ENCODE results near the gene TCEANC.
"Not testable (repeated sequence)": the region's sequence is repeated elsewhere in the genome, so short reads cannot be mapped to it uniquely, and the experiment has no call there.

The TCEANC gene

GRCh38 chrX:13641684-13642083, 11.3 kb upstream of the TCEANC start:
- H3K4me3 ChIP-seq (ENCODE audit: low read length); H3K27me3 ChIP-seq (ENCODE audit: insufficient read depth, low read length); H3K9ac ChIP-seq (ENCODE audit: low read depth, low read length); H3K27ac ChIP-seq (ENCODE audit: low read length); H3K36me3 ChIP-seq (ENCODE audit: insufficient read depth, low read depth, low read length); H3K4me1 ChIP-seq (ENCODE audit: insufficient read depth, low read length); H3K9me3 ChIP-seq (ENCODE audit: insufficient read depth, low read depth, low read length): not testable (repeated sequence)

DNA sequence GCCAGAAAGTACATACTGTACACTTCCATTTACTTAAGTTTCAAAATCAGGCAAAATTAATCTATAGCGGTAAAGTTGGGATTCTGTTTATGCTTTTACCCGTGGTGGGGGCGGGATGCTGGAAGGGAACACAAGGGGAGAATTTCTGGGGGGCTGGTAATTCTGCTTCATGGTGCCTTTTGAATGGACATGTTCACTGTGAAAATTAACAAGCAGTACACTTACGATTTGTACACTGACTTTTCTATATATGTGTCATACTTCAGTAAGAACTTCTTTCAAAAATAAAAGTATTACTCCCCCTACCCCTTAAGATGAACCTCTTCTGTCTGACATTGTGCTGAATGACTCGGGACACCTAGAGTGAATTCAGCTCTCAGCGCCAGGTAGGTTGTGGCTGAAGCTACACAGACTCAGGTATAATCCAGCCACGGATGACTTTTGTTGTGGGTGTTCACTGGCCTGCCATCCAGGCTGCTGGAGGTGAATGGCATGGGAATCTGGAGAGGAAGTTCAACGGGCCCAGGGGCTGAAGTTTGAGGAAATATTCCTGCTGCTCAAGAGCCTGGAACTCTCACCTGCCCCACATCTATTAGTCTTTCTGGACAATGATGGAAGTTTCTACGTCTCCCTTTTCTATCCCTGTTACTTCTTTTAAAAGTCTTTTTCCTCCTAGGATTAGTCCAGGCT, 7.3 kb upstream of the TCEANC start:
- Histone ChIP-seq H3K9me3 (ENCODE audit: insufficient read depth, low read depth, low read length) (no peaks in the 10 kb centered on the region), H3K4me3 (ENCODE audit: low read length) (no peak overlapping the region)

GRCh38 chrX:13646154-13646549, 6.8 kb upstream of the TCEANC start:
- no peaks in the 10 kb centered on the region for H3K27me3 ChIP-seq (ENCODE audit: insufficient read depth, low read length)
- H3K9ac ChIP-seq (ENCODE audit: low read depth, low read length), result peak overlapping the region; percentile 61; the same call in 1 of the 2 replicates
- H3K27ac ChIP-seq (ENCODE audit: low read length), result no peak overlapping the region
- no peaks in the 10 kb centered on the region for H3K4me1 ChIP-seq (ENCODE audit: insufficient read depth, low read length)
- no peaks in the 10 kb centered on the region for H3K36me3 ChIP-seq (ENCODE audit: insufficient read depth, low read depth, low read length)
- H3K9me3 ChIP-seq (ENCODE audit: insufficient read depth, low read depth, low read length), result no peaks in the 10 kb centered on the region
- H3K4me3 ChIP-seq (ENCODE audit: low read length), result no peak overlapping the region

More for the DNA sequence above, 7.3 kb upstream of the TCEANC start:
- no peaks in the 10 kb centered on the region for H3K36me3 ChIP-seq (ENCODE audit: insufficient read depth, low read depth, low read length)
- no peaks in the 10 kb centered on the region for H3K4me1 ChIP-seq (ENCODE audit: insufficient read depth, low read length)
- H3K27ac ChIP-seq (ENCODE audit: low read length), result no peak overlapping the region
- no peaks in the 10 kb centered on the region for H3K27me3 ChIP-seq (ENCODE audit: insufficient read depth, low read length)
- H3K9ac ChIP-seq (ENCODE audit: low read depth, low read length), result peak overlapping the region; percentile 61; the same call in 1 of the 2 replicates

DNA sequence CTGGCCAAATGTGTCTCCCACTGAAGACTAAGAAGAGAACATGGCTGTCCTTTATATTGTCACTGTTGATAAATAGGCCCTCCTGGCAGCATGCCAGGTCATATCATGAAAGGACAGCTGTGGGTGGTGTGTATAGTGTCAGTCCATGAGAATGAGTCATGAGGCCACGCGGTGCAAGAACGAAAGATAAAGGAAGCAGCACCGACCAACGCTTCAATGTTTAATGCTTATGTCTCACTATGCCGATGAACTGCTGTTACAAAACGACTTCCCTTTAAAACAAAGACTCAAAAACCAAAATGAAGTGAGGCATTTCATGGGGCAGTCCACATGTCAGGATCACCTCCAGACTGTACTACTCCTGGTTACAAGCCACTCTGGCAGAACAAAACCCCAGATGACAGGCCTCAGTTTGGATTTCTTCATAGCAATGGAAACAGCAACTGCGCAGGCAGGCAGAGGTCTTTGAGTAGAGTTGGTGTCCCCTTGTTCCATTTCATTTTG, 5.2 kb upstream of the TCEANC start:
- Histone ChIP-seq H3K4me3 (ENCODE audit: low read length) (no peak overlapping the region), H3K27ac (ENCODE audit: low read length) (no peak overlapping the region)

GRCh38 chrX:13648336-13648735, 4.6 kb upstream of the TCEANC start:
- not testable (repeated sequence) for H3K9ac ChIP-seq (ENCODE audit: low read depth, low read length)

More for the DNA sequence above, 5.2 kb upstream of the TCEANC start:
- Histone ChIP-seq H3K9ac (ENCODE audit: low read depth, low read length) (no peak overlapping the region), H3K36me3 (ENCODE audit: insufficient read depth, low read depth, low read length) (no peaks in the 10 kb centered on the region), H3K9me3 (ENCODE audit: insufficient read depth, low read depth, low read length) (no peaks in the 10 kb centered on the region), H3K4me1 (ENCODE audit: insufficient read depth, low read length) (no peaks in the 10 kb centered on the region), H3K27me3 (ENCODE audit: insufficient read depth, low read length) (no peaks in the 10 kb centered on the region)

GRCh38 chrX:13649838-13650237, 3.1 kb upstream of the TCEANC start:
- no peak overlapping the region for H3K27ac ChIP-seq (ENCODE audit: low read length)
- H3K9ac ChIP-seq (ENCODE audit: low read depth, low read length), result no peak overlapping the region
- no peaks in the 10 kb centered on the region for H3K36me3 ChIP-seq (ENCODE audit: insufficient read depth, low read depth, low read length)
- H3K9me3 ChIP-seq (ENCODE audit: insufficient read depth, low read depth, low read length), result no peaks in the 10 kb centered on the region
- H3K4me1 ChIP-seq (ENCODE audit: insufficient read depth, low read length), result no peaks in the 10 kb centered on the region
- H3K27me3 ChIP-seq (ENCODE audit: insufficient read depth, low read length), result no peaks in the 10 kb centered on the region
- no peak overlapping the region for H3K4me3 ChIP-seq (ENCODE audit: low read length)

More at GRCh38 chrX:13648336-13648735, 4.6 kb upstream of the TCEANC start:
- not testable (repeated sequence) for H3K27me3 ChIP-seq (ENCODE audit: insufficient read depth, low read length); H3K9me3 ChIP-seq (ENCODE audit: insufficient read depth, low read depth, low read length); H3K36me3 ChIP-seq (ENCODE audit: insufficient read depth, low read depth, low read length); H3K27ac ChIP-seq (ENCODE audit: low read length); H3K4me1 ChIP-seq (ENCODE audit: insufficient read depth, low read length); H3K4me3 ChIP-seq (ENCODE audit: low read length)

DNA sequence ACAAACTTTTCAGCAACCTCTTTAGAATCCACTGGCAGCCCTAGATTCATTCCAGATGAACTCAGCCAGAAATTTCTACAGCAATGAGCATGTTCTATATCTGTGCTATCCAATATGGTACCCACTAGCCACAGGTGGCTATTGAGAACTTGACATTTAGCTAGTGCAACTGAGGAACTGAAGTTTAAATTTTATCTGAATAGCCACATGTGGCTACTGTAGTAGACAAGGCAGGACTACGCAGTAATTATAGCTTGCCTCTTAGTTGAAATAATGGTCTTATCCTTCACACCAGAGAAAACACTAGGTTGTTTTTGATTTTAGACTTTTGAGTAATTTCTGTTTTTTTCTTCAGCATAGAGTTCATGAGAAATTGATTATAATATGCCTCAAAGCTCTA, 2.6 kb upstream of the TCEANC start:
- H3K4me3 ChIP-seq (ENCODE audit: low read length), result no peak overlapping the region
- H3K36me3 ChIP-seq (ENCODE audit: insufficient read depth, low read depth, low read length), result no peaks in the 10 kb centered on the region
- H3K9me3 ChIP-seq (ENCODE audit: insufficient read depth, low read depth, low read length), result no peaks in the 10 kb centered on the region
- H3K27me3 ChIP-seq (ENCODE audit: insufficient read depth, low read length), result no peaks in the 10 kb centered on the region
- no peak overlapping the region for H3K27ac ChIP-seq (ENCODE audit: low read length)
- no peaks in the 10 kb centered on the region for H3K4me1 ChIP-seq (ENCODE audit: insufficient read depth, low read length)
- no peak overlapping the region for H3K9ac ChIP-seq (ENCODE audit: low read depth, low read length)

- H3K36me3 ChIP-seq (ENCODE audit: insufficient read depth, low read depth, low read length), result no peaks in the 10 kb centered on the region
- H3K27me3 ChIP-seq (ENCODE audit: insufficient read depth, low read length), result no peaks in the 10 kb centered on the region
- H3K4me3 ChIP-seq (ENCODE audit: low read length), result no peak overlapping the region
- no peaks in the 10 kb centered on the region for H3K9me3 ChIP-seq (ENCODE audit: insufficient read depth, low read depth, low read length)
- no peak overlapping the region for H3K9ac ChIP-seq (ENCODE audit: low read depth, low read length)
- H3K27ac ChIP-seq (ENCODE audit: low read length), result no peak overlapping the region
- no peaks in the 10 kb centered on the region for H3K4me1 ChIP-seq (ENCODE audit: insufficient read depth, low read length)
These were observed 1.8 kb upstream of the TCEANC start for GRCh38 chrX:13651150-13651549.

- Histone ChIP-seq H3K36me3 (ENCODE audit: insufficient read depth, low read depth, low read length) (no peaks in the 10 kb centered on the region), H3K9ac (ENCODE audit: low read depth, low read length) (peak overlapping the region; percentile 83; the same call in 1 of the 2 replicates), H3K4me3 (ENCODE audit: low read length) (peak overlapping the region; percentile 85), H3K27ac (ENCODE audit: low read length) (peak overlapping the region; percentile 62), H3K27me3 (ENCODE audit: insufficient read depth, low read length) (no peaks in the 10 kb centered on the region), H3K4me1 (ENCODE audit: insufficient read depth, low read length) (no peaks in the 10 kb centered on the region), H3K9me3 (ENCODE audit: insufficient read depth, low read depth, low read length) (no peaks in the 10 kb centered on the region)
These were observed 601 bp upstream of the TCEANC start for GRCh38 chrX:13652287-13652793.

DNA sequence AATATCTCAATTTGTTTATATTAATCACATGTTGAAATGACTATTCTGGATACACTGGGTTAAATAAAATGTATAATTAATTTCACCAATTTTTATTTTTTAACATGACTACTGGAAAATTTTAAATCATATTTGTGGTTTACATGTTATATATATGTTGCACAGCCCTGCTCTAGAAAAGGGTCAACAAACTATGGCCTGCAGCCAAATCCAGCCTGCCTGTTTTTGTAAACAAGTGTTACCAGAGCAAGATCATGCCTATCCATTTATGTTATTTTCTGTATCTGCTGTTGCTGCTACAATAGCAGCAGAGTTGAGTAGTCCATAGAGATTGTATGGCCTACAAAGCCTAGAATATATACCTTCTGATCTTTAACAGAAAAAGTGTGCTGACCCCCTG, 1.2 kb downstream of the TCEANC start:
- peaks cover 3% of the 10 kb centered on the region; the same call in 1 of the 2 replicates for H3K4me1 ChIP-seq (ENCODE audit: insufficient read depth, low read length)
- no peaks in the 10 kb centered on the region for H3K9me3 ChIP-seq (ENCODE audit: insufficient read depth, low read depth, low read length)
- no peaks in the 10 kb centered on the region for H3K27me3 ChIP-seq (ENCODE audit: insufficient read depth, low read length)
- H3K9ac ChIP-seq (ENCODE audit: low read depth, low read length), result peak overlapping the region; percentile 78; the same call in 1 of the 2 replicates
- H3K36me3 ChIP-seq (ENCODE audit: insufficient read depth, low read depth, low read length), result no peaks in the 10 kb centered on the region
- no peak overlapping the region for H3K27ac ChIP-seq (ENCODE audit: low read length)
- peak overlapping the region; percentile 85 for H3K4me3 ChIP-seq (ENCODE audit: low read length)

DNA sequence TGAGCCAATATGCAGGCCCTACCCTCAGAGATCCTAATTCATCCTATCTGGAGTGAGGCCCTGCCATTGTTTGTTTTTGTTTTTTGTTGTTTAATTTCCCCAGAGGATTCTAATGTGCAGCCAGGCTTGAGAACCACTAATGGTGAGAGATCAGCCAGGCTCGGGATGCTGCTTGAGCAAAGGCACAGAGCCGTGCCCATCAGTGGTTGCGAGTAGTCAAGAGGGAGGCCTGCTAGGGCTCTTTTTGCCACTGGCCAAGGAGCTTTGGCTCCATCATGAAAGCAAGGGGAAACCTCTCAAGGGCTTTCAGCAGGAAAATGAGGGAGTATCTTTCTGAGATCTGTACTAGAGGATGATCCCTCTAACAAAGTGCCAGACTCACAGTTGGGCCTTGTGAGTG, 2.7 kb downstream of the TCEANC start:
- no peak overlapping the region for H3K27ac ChIP-seq (ENCODE audit: low read length)
- H3K36me3 ChIP-seq (ENCODE audit: insufficient read depth, low read depth, low read length), result peaks cover 3% of the 10 kb centered on the region; the same call in 1 of the 2 replicates
- no peaks in the 10 kb centered on the region for H3K9me3 ChIP-seq (ENCODE audit: insufficient read depth, low read depth, low read length)
- H3K4me1 ChIP-seq (ENCODE audit: insufficient read depth, low read length), result peaks cover 4% of the 10 kb centered on the region; the same call in 1 of the 2 replicates
- no peaks in the 10 kb centered on the region for H3K27me3 ChIP-seq (ENCODE audit: insufficient read depth, low read length)
- no peak overlapping the region for H3K4me3 ChIP-seq (ENCODE audit: low read length)
- H3K9ac ChIP-seq (ENCODE audit: low read depth, low read length), result no peak overlapping the region

DNA sequence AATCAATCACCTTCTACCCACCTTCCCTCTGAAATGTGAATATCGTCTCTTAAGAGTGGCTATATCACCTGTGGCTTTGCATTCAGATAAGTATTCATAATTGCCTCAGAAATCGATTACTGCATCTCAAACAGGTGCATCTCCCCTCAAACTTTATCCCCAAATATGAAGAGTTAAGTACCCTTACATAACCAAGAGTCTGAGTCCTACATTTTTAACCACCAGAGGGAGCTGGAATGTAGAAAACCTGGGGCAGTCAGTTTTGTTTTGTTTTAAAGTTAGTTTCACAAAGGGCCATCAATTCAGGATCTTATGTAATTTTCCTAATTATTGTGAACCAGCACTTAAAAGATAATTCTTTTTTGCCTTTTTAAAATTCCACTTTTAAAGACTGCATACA, 5.7 kb downstream of the TCEANC start:
- Histone ChIP-seq H3K36me3 (ENCODE audit: insufficient read depth, low read depth, low read length) (peaks cover 16% of the 10 kb centered on the region; the same call in 1 of the 2 replicates), H3K9me3 (ENCODE audit: insufficient read depth, low read depth, low read length) (no peaks in the 10 kb centered on the region), H3K4me1 (ENCODE audit: insufficient read depth, low read length) (peaks cover 4% of the 10 kb centered on the region; the same call in 1 of the 2 replicates), H3K9ac (ENCODE audit: low read depth, low read length) (peak overlapping the region; percentile 59; the same call in 1 of the 2 replicates), H3K4me3 (ENCODE audit: low read length) (no peak overlapping the region), H3K27ac (ENCODE audit: low read length) (no peak overlapping the region), H3K27me3 (ENCODE audit: insufficient read depth, low read length) (no peaks in the 10 kb centered on the region)

All from iPS-20b (cell line).